Mucosa of rectum (tissue), 2 donors: ENCODE data around the gene KDM7A.

ENCODE experiments used
- H3K27ac ChIP-seq, 2 donors: one replicate each; pipeline ENCODE4 v1.7.0; 2013; ENCODE audit warnings: inconsistent platforms in 2 of 2, low read depth in 2 of 2, low read length in 2 of 2
- H3K27me3 ChIP-seq, 2 donors: one replicate each; pipeline ENCODE4 v1.7.0; 2013; ENCODE audit warnings: low read length in 2 of 2; ENCODE audit not compliant: control insufficient read depth in 2 of 2, insufficient read depth in 2 of 2
- H3K36me3 ChIP-seq, 2 donors: one replicate each; pipeline ENCODE4 v1.7.0; 2013; ENCODE audit warnings: low read length in 2 of 2; ENCODE audit not compliant: control insufficient read depth in 2 of 2, insufficient read depth in 2 of 2
- H3K4me1 ChIP-seq, 2 donors: one replicate each; pipeline ENCODE4 v1.7.0; 2013; ENCODE audit warnings: low read length in 2 of 2, mild to moderate bottlenecking in 1 of 2; ENCODE audit not compliant: control insufficient read depth in 2 of 2, insufficient read depth in 2 of 2
- H3K4me3 ChIP-seq, 2 donors: one replicate each; pipeline ENCODE4 v1.7.0; 2013; ENCODE audit warnings: low read length in 2 of 2
- H3K9ac ChIP-seq, 2 donors: one replicate each; pipeline ENCODE4 v1.7.0; 2013; ENCODE audit warnings: low read length in 2 of 2, low read depth in 1 of 2, mild to moderate bottlenecking in 1 of 2
- H3K9me3 ChIP-seq, 2 donors: one replicate each; pipeline ENCODE4 v1.7.0; 2013; ENCODE audit warnings: low read length in 2 of 2; ENCODE audit not compliant: control insufficient read depth in 2 of 2
- donor health status: healthy.
- donor health status: Normal muscosa, but diverticular disease.

KDM7A gene

GRCh38 chr7:140060243-140060630, 116.5 kb downstream of the KDM7A start:
- peaks cover 4 to 20% of the 10 kb centered on the region in 2 donors for H3K36me3 ChIP-seq
- H3K4me3 ChIP-seq: peak overlapping the region; percentile 38 to 85
- peak overlapping the region; percentile 75 to 82 for H3K27ac ChIP-seq
- H3K9me3 ChIP-seq: no peaks in the 10 kb centered on the region
- H3K27me3 ChIP-seq: no peaks in the 10 kb centered on the region
- peak overlapping the region in 1 of 2 donors; percentile 38 for H3K9ac ChIP-seq
- peaks cover 27 to 37% of the 10 kb centered on the region in 2 donors for H3K4me1 ChIP-seq

GRCh38 chr7:140059273-140060242, 117.2 kb downstream of the KDM7A start:
- Histone ChIP-seq H3K9me3 (no peaks in the 10 kb centered on the region), H3K27me3 (no peaks in the 10 kb centered on the region), H3K36me3 (peaks cover 4 to 23% of the 10 kb centered on the region in 2 donors), H3K4me3 (peak overlapping the region; percentile 38 to 85), H3K9ac (peak overlapping the region; percentile 9 to 38), H3K4me1 (peaks cover 28 to 37% of the 10 kb centered on the region in 2 donors), H3K27ac (peak overlapping the region; percentile 75 to 82)

- H3K9me3 ChIP-seq: no peaks in the 10 kb centered on the region
- H3K27me3 ChIP-seq: no peaks in the 10 kb centered on the region
- no peak overlapping the region for H3K4me3 ChIP-seq
- H3K27ac ChIP-seq: no peak overlapping the region
- H3K4me1 ChIP-seq: peaks cover 30 to 37% of the 10 kb centered on the region in 2 donors
- no peak overlapping the region for H3K9ac ChIP-seq
- H3K36me3 ChIP-seq: peaks cover 4 to 23% of the 10 kb centered on the region in 2 donors
These were observed 118.3 kb downstream of the KDM7A start for GRCh38 chr7:140058517-140058916.

GRCh38 chr7:140057143-140057535, 119.6 kb downstream of the KDM7A start:
- Histone ChIP-seq H3K27ac (no peak overlapping the region), H3K4me1 (peaks cover 25 to 34% of the 10 kb centered on the region in 2 donors), H3K27me3 (no peaks in the 10 kb centered on the region), H3K9me3 (no peaks in the 10 kb centered on the region), H3K4me3 (no peak overlapping the region), H3K36me3 (peaks cover 7 to 23% of the 10 kb centered on the region in 2 donors), H3K9ac (no peak overlapping the region)

GRCh38 chr7:140056431-140057142, 120.2 kb downstream of the KDM7A start:
- Histone ChIP-seq H3K27me3 (no peaks in the 10 kb centered on the region), H3K4me3 (no peak overlapping the region), H3K27ac (no peak overlapping the region), H3K4me1 (peaks cover 24 to 33% of the 10 kb centered on the region in 2 donors), H3K9me3 (no peaks in the 10 kb centered on the region), H3K36me3 (peaks cover 7 to 27% of the 10 kb centered on the region in 2 donors), H3K9ac (no peak overlapping the region)

GRCh38 chr7:140055833-140056232, 121.0 kb downstream of the KDM7A start:
- Histone ChIP-seq H3K27me3 (no peaks in the 10 kb centered on the region), H3K9ac (no peak overlapping the region), H3K4me3 (no peak overlapping the region), H3K36me3 (peaks cover 7 to 27% of the 10 kb centered on the region in 2 donors), H3K9me3 (no peaks in the 10 kb centered on the region), H3K4me1 (peaks cover 18 to 25% of the 10 kb centered on the region in 2 donors), H3K27ac (no peak overlapping the region)

GRCh38 chr7:140054751-140055150, 122.0 kb downstream of the KDM7A start:
- peaks cover 16 to 23% of the 10 kb centered on the region in 2 donors for H3K4me1 ChIP-seq
- peaks cover 7 to 27% of the 10 kb centered on the region in 2 donors for H3K36me3 ChIP-seq
- no peaks in the 10 kb centered on the region for H3K27me3 ChIP-seq
- H3K27ac ChIP-seq: no peak overlapping the region
- no peaks in the 10 kb centered on the region for H3K9me3 ChIP-seq
- no peak overlapping the region for H3K9ac ChIP-seq
- H3K4me3 ChIP-seq: no peak overlapping the region

GRCh38 chr7:140053812-140054539, 122.8 kb downstream of the KDM7A start:
- H3K4me1 ChIP-seq: peaks cover 14 to 20% of the 10 kb centered on the region in 2 donors
- no peak overlapping the region for H3K9ac ChIP-seq
- no peak overlapping the region for H3K4me3 ChIP-seq
- H3K36me3 ChIP-seq: peaks cover 7 to 27% of the 10 kb centered on the region in 2 donors
- no peaks in the 10 kb centered on the region for H3K9me3 ChIP-seq
- no peak overlapping the region for H3K27ac ChIP-seq
- no peaks in the 10 kb centered on the region for H3K27me3 ChIP-seq

- Histone ChIP-seq H3K27ac (no peak overlapping the region), H3K4me3 (no peak overlapping the region), H3K9ac (no peak overlapping the region), H3K27me3 (no peaks in the 10 kb centered on the region), H3K4me1 (peaks cover 22 to 23% of the 10 kb centered on the region in 2 donors), H3K9me3 (no peaks in the 10 kb centered on the region), H3K36me3 (peaks cover 3 to 23% of the 10 kb centered on the region in 2 donors)
These were observed 125.0 kb downstream of the KDM7A start for GRCh38 chr7:140051820-140052219.
